HG02852 (cell line): ENCODE measurements around the gene CREB3L2.
A peak's percentile ranks its signal among the peaks of the same experiment; 100 is the strongest.
"Not testable (repeated sequence)": the region's sequence is repeated elsewhere in the genome, so short reads cannot be mapped to it uniquely, and the experiment has no call there.

Experiments
- ATAC-seq: cut with Tn5 transposase; IDR thresholded peaks from one replicate; pipeline ENCODE4 v1.9.1; 2021; ENCODE audit warnings: mild to moderate bottlenecking, moderate library complexity; ENCODE audit not compliant: unreplicated experiment

Gene CREB3L2

GRCh38 chr7:137974766-137975165, 27.1 kb downstream of the CREB3L2 start:
- ATAC-seq, result no peak

DNA sequence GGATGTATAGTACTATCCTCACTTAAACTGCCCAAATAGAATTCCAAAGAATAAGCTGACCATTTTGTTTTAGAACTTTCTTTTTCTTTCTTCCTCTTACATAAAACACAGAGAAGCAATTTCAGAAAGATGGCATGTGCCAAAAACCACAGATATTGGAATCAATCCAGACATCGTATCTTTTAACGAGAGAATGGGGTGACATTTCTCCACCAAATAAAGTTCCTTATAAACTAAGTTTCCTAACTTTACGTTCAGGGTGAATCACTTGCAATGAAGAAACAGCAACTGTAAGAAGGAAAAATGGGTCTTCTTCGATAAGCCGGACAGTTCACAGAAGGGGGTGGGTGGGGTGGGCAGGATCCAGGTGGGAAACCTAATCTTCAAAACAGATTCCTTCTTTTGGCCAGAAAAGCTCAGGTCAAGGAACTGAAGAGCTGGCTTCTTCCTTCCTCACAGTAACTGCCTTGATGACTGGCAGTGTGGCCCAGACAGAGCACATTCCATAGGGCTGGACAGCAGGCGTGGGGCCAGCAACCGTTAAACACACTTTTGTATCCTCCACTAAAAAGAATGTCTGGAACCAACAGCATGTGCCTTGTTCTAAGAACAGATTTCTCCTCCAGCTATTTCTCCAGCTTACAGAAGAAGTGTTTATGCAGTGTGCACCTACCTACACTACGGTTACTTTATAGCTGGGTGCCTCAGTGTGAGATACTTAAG, 31.5 kb downstream of the CREB3L2 start:
- no peak for ATAC-seq

DNA sequence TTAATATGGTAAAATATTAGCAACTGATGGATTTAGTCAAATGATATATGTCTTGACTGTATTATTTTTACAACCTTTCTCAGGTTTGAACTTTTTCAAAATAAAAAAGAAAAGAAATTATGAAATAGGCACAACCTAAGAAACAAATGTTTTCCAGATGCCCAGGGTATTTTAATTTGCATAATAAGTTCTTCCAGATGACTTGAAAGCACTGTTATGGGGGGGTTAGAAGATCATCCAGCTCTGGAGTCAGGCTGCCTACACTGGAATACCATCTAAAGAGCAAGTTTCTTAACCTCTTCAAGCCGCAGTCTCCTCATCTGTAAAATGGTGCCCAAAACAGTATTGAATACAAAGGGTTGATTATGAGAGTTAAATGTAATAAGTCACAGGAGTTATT, 32.1 kb downstream of the CREB3L2 start:
- no peak for ATAC-seq

GRCh38 chr7:137968890-137969289, 33.0 kb downstream of the CREB3L2 start:
- ATAC-seq, result no peak

DNA sequence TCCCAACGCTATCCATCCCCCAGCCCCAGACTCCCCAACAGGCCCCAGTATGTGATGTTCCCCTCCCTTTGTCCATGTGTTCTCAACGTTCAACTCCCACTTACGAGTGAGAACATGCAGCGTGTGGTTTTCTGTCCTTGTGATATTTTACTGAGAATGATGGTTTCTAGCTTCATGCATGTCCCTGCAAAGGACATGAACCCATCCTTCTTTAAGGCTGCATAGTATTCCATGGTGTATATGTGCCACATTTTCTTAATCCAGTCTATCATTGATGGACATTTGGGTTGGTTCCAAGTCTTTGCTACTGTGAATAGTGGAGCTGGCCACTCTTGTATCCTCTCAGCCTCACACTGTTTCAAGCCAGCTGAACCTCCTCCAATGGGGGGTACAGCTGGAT, 33.5 kb downstream of the CREB3L2 start:
- not testable (repeated sequence) for ATAC-seq

DNA sequence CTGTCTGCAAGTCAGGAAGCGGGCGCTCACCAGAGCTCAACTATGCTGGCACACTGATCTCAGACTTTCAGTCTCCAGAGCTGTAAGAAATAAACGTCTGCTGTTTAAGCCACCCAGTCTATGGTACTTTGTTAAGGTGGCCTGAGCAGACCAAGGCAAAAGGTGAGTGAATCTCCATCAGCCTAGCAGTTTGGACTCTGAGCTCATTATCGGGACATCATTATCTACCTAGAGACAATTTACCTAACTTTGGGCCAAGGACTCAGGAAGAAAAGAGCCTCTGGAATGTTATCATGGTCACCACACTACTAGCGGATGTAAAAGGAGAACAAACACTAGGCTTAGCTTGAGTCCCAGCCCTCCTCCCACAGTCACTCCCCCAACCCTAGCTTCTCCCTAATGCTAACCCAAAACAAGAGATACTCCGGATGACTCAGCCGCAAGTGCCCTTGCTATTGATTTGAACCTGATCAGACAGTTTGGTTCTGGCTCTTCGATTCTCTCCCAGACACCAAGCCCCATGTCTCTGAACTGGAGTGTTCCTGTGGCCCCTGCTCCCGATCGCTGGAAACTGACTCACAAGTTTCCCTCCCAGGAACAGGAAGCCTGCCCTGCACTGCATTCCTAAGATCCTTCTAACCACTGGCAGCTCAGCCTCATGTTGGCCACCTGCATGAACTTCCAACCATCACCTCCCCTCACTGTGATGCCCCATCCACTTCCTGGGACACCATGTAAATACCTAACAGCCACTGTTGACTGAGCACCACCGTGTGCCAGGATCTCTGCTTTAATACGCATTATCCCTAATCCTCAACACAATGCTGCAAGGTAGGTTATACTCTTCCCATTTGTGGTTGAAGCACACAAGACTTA, 34.5 kb downstream of the CREB3L2 start:
- no peak for ATAC-seq

DNA sequence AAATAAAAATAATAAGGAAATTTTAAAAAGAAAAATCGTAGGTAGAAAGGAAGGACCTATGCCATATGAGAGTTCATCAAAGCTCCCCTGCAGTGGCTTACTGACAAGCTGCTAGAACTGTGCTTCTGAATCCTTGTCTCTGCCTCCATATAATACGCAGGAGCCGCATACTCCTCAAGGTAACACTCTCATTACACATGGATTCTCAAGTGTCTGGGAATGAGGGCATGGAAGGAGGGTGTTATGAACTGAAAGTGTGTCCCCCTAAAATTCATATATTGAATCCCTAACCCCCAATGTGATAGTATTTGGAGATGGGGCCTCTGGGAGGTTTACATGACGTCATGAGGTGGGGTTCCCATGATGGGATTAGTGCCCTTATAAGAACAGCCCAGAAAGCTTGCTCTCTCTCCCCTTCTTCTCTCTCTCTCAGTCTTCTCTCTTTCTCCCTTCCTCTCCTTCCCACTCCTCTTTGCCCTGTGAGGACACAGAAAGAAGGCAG, 35.2 kb downstream of the CREB3L2 start:
- no peak for ATAC-seq

DNA sequence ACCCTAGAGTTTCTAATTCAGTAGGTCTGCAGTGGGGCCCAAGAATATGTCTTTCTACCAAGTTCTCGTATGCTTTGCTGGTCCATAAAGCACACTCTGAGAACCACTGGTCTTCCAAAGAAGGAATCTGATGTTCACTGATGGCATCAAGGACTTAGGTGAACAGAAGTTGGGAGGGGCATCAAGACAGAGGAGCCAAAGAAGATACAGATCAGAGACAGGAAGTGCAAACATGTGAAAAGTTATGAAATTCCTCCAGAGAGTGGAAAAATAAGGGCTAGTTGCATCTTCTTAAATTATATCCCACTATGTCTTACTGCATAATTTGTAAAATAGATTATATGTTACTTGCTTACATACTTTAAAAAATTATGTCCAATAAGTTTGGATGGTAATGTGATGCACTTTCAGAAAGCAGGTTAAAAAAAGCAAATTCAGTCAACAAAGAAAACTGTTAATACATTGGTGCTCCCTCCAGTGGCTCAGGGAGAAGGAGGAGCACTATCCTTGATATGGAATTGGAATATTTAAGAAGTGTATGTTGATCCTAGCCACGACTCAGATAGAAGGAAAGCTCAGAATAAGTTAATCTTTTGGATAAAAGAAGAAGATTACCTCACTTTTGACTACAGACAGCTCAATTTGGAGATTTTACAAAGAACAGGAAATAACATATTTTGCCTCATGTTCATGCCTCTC, 35.8 kb downstream of the CREB3L2 start:
- ATAC-seq, result no peak

- no peak for ATAC-seq
Observed at GRCh38 chr7:137964824-137965545, 36.9 kb downstream of the CREB3L2 start.

DNA sequence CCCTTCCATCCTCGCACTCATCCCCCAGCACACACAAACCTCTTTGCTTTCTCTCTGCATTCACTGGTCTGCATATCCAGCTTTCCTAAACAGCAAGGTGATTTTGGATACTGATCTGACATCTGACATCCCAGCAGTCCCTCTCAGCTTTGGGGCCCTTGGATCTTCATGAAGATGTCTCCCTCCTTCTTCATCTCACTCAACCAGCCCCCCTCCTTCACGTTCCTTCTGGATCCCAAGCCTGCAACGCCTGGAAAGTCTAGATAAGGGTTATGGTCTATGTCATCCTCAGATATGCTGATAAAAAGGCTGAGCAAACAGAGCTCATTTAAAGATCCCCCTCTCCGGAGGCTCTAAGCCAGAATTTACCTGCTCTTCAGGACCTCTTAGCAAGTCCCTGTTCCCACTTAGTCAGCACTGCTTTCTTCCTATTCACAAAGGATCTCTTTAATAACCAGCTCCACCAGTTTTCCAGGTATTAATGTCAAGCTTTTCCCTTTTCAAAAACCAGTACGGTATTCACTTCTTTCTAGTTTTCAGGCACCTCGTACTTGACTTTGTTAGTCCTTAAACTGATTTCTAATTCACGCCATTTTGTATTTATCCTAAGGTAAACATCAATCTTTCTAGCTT, 38.9 kb downstream of the CREB3L2 start:
- no peak for ATAC-seq

- no peak for ATAC-seq
Observed at GRCh38 chr7:137962491-137962874, 39.4 kb downstream of the CREB3L2 start.

GRCh38 chr7:137961200-137962177, 40.4 kb downstream of the CREB3L2 start:
- peak; percentile 81 for ATAC-seq

GRCh38 chr7:137960020-137960419, 41.9 kb downstream of the CREB3L2 start:
- no peak for ATAC-seq

DNA sequence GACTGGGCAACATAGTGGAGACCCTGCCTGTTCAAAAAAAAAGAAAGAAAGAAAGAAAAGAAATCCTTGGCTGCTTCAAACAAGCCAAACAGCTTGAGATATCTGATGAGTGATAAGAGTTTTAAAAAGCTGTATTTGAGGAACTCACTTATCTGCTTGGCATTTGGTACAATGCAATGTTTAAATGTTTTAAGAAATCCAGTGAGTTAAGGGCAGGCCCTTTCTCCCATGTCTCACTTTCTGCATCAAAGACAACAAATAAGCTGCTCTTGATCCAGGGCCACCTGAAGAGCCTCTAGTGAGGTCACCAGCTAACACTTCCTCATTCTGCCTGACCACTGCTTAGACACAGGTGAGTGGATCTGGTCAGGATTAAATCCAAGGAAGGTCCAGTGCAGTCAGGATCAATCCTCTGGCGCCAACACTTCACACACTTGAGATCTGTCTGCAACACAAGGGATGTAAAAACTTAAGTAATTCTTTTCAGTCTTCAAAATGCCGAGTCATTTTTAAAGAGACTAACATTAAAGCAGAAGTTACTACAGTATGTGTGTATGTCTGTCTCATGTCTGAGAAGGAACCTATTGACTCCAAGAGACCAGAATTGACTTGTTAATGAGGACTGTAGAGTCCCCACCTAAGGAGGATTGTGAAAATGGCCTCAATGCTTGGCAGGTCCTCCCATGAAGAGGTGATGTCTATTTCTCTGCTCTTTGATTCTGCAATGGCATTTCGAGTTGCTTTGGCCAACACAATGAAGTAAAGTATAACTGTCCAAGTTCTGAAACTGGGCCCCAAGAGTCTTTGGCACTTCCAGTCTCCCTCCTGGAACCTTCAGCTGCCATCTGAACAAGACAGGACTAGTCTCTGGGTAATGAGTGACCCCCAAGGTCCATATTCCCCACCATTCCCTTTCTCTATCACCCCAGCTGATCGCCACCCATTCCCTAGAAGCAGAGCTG, 43.1 kb downstream of the CREB3L2 start:
- peak; percentile 48 for ATAC-seq

GRCh38 chr7:137957887-137958286, 44.0 kb downstream of the CREB3L2 start:
- no peak for ATAC-seq

DNA sequence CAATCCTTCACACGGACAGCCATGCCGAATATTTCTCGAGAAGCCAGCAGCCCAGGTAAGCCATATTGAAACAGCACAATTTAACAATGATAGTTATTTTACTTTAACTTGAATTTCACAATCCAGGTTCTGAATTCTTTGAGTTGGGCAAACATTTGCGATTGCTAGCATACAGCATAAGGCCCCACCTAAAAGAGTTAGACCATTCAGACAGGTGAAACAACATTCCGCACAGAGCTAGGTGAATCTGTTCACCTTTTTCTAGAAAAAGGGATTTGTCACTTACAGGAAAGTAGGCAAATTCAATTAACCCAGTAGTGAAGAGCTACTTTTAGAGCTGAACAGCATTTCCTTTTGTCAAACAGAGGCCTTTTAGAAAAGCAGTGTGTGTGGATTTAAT, 45.3 kb downstream of the CREB3L2 start:
- ATAC-seq, result no peak

DNA sequence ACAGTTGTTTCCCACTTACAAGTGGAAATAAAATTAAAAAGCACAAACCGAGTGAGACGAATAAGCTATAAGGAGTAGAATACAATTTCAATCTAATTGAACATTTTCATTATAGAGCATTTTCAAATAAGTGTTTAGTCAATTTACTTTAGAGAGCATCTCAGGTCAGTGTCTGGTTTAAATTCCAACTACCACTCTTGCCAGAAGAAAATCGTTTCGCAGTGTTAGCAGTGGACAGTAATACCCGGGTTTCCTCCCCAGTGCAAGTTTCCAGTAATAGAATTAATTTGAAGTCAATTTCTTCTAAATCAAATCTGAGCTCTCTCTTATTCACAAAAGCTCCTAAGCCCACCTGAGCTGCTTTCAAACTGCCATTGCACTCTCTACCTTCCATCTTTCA, 45.7 kb downstream of the CREB3L2 start:
- ATAC-seq, result no peak

GRCh38 chr7:137954614-137955013, 47.3 kb downstream of the CREB3L2 start:
- no peak for ATAC-seq
